ENCODE measurements around the gene TAF4.
"Not testable (repeated sequence)": the region's sequence is repeated elsewhere in the genome, so short reads cannot be mapped to it uniquely, and the experiment has no call there.

TAF4 gene

GRCh38 chr20:62001178-62001715, 64.4 kb downstream of the TAF4 start:
- DNase-seq, result no peak

DNA sequence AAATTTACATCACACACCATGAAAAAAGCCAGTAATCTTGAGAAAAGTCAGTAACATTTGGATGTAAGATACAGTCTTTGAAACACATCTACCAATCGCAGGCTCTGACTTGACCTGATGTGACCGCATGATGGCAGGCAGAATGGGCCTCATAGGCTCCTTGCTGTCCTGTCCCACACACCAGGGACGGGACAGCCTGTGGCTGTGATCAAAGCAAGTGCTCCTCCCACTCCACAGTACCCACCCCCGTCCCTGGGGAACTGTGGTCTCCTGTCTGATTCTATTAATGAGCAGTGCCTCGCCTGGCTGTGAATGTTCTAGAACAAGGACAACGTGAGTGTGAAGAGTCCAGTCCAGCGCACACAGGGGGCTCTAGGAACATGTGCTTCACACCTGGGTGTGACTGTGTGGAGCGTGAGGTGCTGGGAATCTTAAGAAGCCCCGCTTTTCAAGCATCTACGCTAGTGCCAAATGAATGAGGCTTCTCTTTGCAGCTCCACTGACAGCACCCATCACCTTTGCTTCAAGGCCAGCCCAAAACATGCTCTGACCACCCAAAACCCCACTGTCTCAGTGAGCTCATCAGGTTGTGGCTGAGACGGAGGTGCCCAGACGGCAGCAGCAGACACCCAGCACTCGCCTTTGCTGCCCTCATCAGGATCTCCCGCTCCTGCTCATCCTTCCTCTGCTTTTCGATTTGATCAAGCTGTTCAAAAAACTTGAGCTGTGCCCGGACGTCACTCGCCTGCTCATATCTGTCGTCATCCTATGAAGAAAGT, 67.1 kb downstream of the TAF4 start:
- no peak for DNase-seq

DNA sequence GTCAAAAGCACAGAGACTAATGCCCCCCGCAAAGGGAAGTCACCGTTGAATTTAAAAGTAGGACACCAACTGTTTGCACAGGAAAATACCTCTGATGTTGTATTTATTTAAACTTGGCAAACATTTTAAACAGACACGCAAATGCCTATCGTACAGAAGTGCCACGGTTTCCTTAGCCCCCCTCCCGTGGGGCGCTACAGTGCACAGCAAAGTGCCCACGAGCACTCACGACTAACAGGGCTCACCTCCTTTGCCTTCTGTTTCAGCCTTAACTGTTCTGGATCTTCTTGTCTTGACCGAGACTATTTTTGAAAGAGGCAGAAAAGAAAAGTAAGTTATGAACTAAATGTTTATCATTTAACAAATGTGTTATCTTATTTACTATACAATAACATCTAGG, 67.8 kb downstream of the TAF4 start:
- DNase-seq, result no peak

DNA sequence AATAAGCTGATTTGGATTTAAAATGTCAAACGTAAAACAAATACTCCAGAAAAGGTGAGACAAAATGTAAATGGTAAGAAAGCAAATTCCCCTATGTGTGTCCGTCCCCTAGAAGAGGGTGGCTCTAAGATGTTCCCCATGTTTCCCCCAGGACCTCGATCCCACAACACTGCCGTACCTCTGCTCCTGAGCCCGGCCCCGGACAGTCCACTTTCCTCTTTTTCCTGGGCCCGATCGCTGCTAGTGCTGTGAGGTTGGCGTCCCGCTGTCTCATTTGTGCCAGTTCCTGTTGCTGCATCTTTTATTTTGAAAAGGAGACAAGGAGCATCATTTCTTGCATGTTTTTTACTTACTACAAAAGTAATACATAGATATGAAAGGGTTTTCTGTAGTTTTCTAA, 68.3 kb downstream of the TAF4 start:
- no peak for DNase-seq

DNA sequence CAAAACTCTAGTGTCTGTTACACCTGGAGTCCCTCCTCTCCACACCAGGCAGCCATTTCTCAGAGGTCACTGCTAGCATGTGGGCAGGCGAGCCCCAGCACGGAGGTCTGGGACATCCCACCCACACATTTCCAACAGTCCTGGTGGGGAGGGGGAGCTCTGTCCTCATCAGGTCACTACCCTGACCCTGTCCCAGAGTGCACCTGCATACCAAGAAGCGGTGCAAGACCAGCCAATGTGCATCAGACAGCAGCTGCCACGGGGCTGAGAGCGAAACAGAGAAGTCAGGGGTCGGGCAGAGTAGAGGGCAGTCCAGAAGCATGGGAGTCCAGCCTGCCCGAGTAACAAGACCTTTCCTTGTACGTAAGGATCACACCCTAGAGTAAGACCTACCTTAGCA, 71.1 kb downstream of the TAF4 start:
- no peak for DNase-seq

DNA sequence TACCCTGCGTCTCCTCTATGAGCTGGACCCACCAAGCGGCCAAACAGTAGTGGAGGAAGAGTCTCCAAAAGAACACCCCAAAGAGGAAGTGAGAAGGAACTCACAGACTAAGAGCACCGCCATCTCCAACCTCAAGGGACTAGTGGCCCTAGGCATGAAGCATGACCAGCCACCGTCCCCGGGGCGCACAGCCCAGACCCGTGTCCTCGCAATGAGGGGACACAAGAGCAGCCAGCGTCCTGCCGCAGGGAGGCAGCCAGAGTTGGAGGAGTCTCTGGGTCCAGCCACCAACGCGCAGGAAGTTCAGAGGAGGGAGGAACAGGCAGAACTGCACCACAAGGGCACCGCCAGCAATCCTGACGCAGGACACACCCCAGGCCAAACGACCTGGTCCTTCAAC, 72.6 kb downstream of the TAF4 start:
- no peak for DNase-seq

GRCh38 chr20:61991476-61991875, 74.2 kb downstream of the TAF4 start:
- no peak for DNase-seq

DNA sequence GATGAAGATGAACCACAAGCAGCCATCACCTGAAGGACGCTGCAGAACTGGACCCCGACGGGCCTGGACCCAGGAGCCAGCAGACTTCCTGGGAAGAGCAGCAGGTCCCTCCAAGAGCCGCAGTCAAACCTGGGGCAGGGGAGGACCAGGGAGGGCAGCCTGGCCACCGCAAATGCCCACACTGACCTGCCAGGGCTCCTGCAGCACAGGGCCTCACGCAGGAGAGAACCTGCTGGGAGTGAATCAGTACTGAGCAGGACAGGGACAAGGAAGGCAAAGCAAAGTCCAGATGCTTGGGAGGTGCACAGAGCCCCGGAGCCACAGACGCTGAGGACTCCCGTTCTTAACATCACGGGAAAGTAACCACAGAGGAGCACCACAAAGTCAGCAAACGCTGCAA, 75.2 kb downstream of the TAF4 start:
- no peak for DNase-seq

DNA sequence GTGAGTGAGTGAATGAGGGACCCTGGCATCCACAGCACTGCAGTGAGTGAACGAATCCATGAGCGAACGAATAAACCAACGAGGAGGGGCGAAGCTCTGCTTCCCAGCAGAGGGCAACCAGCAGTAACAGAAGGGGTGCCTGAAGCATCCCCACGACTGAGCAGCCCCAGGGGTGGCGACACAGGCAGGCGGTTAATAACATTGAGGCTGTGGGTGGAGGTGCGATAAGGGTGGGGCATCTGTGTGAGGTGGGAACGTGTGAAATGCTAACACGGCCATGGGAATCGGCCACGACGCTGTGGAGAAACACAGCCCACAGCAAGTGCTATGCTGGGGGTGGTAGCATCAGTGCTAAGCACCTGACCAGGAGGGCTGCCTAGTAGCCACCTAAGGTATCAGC, 75.9 kb downstream of the TAF4 start:
- no peak for DNase-seq

DNA sequence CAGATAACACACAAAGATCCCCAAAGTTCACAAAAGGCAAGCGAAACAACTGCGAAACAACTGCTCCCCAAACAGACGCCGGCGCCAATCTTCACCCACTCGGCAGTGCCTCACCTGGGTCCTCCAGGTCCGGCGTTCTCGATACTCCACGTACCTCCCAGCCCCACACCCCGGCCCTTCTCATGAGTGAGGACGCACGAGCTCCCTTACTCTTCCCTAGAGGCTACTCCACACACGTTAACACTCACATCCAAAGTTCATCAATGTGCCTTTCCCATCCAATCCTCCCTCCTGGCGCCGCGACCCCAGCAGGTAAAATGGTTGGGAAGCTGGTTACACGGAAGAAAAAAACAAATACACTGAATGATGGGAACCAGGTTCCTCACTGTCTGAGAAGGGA, 77.0 kb downstream of the TAF4 start:
- DNase-seq, result no peak

- no peak for DNase-seq
Measured at GRCh38 chr20:61986762-61987321, 78.8 kb downstream of the TAF4 start.

GRCh38 chr20:61985096-61985495, 80.6 kb downstream of the TAF4 start:
- DNase-seq, result no peak

GRCh38 chr20:61984431-61984830, 81.2 kb downstream of the TAF4 start:
- not testable (repeated sequence) for DNase-seq

DNA sequence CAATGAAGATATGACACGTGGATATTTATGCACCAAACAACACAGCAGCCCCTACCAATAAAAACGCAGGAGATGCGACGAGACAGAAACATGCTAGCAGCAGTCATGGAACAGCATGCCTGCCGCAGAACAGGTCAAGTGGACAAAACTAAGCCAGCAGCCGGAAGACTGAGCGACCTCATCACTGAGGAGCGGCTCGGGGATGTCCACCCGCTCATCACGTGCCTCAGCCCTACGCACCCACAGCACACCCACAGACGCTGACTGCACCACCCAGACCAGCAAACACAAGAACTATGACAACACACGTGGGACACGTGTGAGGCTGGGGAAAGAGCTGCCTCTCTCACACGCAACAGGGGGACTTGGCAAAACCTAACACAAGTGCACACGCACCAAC, 81.7 kb downstream of the TAF4 start:
- no peak for DNase-seq

GRCh38 chr20:61982951-61983315, 82.7 kb downstream of the TAF4 start:
- DNase-seq, result no peak

DNA sequence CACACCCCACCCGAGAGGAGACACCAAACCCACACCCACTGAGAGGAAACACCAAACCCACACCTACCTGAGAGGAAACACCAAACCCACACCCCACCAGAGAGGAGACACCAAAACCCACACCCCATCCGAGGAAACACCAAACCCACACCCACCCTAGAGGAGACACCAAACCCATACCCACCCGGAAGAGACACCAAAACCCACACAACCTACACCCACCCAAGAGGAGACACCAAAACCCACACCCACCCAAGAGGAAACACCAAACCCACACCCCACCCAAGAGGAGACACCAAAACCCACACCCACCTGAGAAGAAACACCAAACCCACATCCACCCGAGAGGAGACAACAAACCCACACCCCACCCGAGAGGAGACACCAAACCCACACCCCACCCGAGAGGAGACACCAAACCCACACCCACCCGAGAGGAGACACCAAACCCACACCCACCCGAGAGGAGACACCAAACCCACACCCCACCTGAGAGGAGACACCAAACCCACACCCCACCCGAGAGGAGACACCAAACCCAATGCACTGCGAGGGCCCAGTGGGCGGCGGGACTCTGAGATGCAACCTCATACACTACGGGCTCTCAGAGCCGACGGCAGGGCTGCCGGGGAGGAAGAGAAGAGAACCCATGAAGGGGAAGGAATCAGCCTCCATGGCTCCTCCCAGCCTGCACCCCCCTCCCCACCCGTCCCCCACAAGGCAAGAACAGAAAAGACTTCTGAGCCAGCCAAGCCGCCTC, 83.3 kb downstream of the TAF4 start:
- no peak for DNase-seq

DNA sequence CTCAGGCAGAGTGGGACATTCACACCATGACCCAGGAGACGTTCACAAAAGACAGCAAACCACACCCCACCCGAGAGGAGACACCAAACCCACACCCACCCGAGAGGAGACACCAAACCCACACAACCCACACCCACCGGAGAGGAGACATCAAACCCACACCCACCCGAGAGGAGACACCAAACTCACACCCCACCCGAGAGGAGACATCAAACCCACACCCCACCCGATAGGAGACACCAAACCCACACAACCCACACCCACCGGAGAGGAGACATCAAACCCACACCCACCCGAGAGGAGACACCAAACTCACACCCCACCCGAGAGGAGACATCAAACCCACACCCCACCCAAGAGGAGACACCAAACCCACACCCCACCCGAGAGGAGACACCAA, 84.0 kb downstream of the TAF4 start:
- not testable (repeated sequence) for DNase-seq

- no peak for DNase-seq
Measured at GRCh38 chr20:61980647-61981583, 84.8 kb downstream of the TAF4 start.

DNA sequence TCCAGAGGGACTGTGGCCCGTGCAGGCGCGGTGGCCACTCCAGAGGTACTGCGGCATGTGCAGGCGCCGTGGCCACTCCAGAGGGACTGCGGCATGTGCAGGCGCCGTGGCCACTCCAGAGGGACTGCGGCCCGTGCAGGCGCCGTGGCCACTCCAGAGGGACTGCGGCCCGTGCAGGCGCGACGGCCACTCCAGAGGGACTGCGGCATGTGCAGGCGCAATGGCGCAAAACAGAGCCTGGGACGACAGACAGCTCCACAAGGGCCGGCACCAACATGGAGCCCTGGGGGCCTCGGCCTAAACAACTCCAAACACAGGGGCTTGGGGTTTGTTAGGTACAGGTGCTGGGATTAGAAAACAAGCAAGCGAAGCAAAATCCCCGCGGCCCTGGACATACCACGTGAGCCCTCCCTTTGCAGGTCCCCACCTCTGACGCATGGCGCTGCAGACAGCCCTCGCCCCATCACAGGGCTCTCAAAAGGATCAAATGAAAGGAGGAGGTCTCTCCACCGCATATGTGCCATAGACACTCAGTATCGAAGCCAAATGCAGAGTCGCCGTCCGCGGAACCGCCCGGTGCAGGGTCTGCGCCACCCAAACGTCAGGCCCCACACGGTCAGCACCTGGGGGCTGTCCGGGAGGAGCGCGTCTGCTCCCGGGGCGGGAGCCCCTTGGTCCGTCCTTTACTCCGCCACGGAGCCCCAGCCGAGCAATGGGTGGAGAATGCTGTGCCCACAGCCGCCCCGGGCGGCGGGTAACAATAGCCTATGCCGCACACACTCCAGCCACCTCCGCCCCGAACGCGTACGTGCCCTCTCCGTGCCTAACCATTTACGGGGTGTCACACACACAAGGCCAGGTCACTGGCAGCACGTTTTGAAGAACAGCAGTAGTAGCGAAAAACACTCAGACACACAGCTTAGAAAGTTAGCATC, 85.7 kb downstream of the TAF4 start:
- no peak for DNase-seq

DNA sequence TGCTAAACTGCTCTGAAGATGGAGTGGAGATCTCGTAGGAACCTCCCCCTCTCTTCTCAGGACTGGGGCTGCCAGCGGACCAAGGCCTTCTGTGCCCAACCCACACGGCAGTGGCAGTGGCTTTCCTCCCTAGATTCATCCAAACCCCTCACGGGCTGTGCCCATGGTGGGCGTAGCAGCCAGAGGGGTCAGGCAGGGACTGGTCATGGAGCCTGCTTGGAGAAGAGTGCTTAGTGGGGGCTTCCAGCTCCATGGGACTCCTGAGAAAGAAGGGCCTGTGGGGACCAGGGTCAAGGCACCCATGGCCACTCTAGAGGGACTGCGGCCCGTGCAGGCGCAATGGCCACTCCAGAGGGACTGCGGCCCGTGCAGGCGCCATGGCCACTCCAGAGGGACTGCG, 86.6 kb downstream of the TAF4 start:
- no peak for DNase-seq

GRCh38 chr20:61978491-61978890, 87.2 kb downstream of the TAF4 start:
- DNase-seq, result no peak

DNA sequence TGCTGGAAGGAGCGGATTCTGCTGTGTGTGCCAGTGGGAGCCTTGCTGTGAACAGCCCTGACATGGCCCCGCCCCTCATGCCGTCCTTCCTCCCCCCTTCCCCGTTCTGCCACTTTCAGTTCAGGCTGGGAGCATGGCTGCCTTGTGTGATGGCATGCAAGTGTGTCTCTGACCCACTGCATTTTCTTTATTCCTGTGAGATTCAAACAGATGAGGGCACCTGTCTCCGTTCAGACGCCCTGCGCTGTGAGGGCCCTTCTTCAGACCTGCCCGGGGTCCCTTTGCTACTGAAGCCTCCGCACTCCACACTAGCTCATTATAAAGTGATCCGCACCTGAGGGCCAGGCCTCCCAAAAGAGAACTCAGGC, 88.3 kb downstream of the TAF4 start:
- no peak for DNase-seq
